ENCODE results near the gene TRIM2.

Gene TRIM2

GRCh38 chr4:153275380-153276276 is 71.4 kb downstream of the TRIM2 start:
- DNase-seq (ENCODE audit: low read depth): no peak

- DNase-seq (ENCODE audit: low read depth): no peak
Observed at GRCh38 chr4:153276971-153277370, 72.7 kb downstream of the TRIM2 start.

GRCh38 chr4:153281476-153281875 is 77.2 kb downstream of the TRIM2 start:
- no peak for DNase-seq (ENCODE audit: low read depth)

- no peak for DNase-seq (ENCODE audit: low read depth)
Observed at GRCh38 chr4:153282023-153282422, 77.8 kb downstream of the TRIM2 start.

GRCh38 chr4:153283260-153283659 is 79.0 kb downstream of the TRIM2 start:
- no peak for DNase-seq (ENCODE audit: low read depth)

- DNase-seq (ENCODE audit: low read depth): no peak
Observed at GRCh38 chr4:153290134-153290533, 85.9 kb downstream of the TRIM2 start.

- no peak for DNase-seq (ENCODE audit: low read depth)
Observed at GRCh38 chr4:153291562-153291961, 87.3 kb downstream of the TRIM2 start.

GRCh38 chr4:153292897-153293741 is 88.9 kb downstream of the TRIM2 start:
- no peak for DNase-seq (ENCODE audit: low read depth)

- DNase-seq (ENCODE audit: low read depth): no peak
Observed at GRCh38 chr4:153293742-153294057, 89.5 kb downstream of the TRIM2 start.

- DNase-seq (ENCODE audit: low read depth): no peak
Observed at GRCh38 chr4:153294631-153295030, 90.4 kb downstream of the TRIM2 start.

- no peak for DNase-seq (ENCODE audit: low read depth)
Observed at GRCh38 chr4:153295131-153295755, 91.0 kb downstream of the TRIM2 start.

GRCh38 chr4:153296040-153296823 is 92.0 kb downstream of the TRIM2 start:
- DNase-seq (ENCODE audit: low read depth): no peak

GRCh38 chr4:153297116-153297515 is 92.9 kb downstream of the TRIM2 start:
- no peak for DNase-seq (ENCODE audit: low read depth)

GRCh38 chr4:153310793-153311192 is 106.5 kb downstream of the TRIM2 start:
- DNase-seq (ENCODE audit: low read depth): no peak

GRCh38 chr4:153314915-153315314 is 110.7 kb downstream of the TRIM2 start:
- no peak for DNase-seq (ENCODE audit: low read depth)

GRCh38 chr4:153318696-153319320 is 114.6 kb downstream of the TRIM2 start:
- peak; percentile 13 for DNase-seq (ENCODE audit: low read depth)

- DNase-seq (ENCODE audit: low read depth): no peak
Observed at GRCh38 chr4:153322791-153323190, 118.5 kb downstream of the TRIM2 start.

GRCh38 chr4:153324046-153324445 is 119.8 kb downstream of the TRIM2 start:
- no peak for DNase-seq (ENCODE audit: low read depth)

- DNase-seq (ENCODE audit: low read depth): no peak
Observed at GRCh38 chr4:153325558-153325957, 121.3 kb downstream of the TRIM2 start.

GRCh38 chr4:153326513-153326912 is 122.3 kb downstream of the TRIM2 start:
- DNase-seq (ENCODE audit: low read depth): no peak

GRCh38 chr4:153327247-153327646 is 123.0 kb downstream of the TRIM2 start:
- DNase-seq (ENCODE audit: low read depth): no peak
